Caco-2 (cell line): ENCODE results near the gene NFKBIZ. TPM values are rescaled to one million over a fixed set of nuclear protein-coding genes. Genes with fewer than 3 reads are reported as not detected.

Experiments used
- BruUV-seq: library from RNA; stranded (reverse); fragments of 400-500 nt; replicated peaks from 2 replicates; lab custom pipeline; 2021; lab: Mats Ljungman, UMichigan
- CTCF ChIA-PET: fragments of 300-600 bp; sonication (Branson Sonifier 250); formaldehyde crosslinking; loops from one replicate; lab custom pipeline; 2022; ENCODE audit warnings: antibody characterized with exemption; lab: Charles Lee
- POLR2A ChIA-PET: fragments of 300-600 bp; sonication (Branson Sonifier 250); formaldehyde crosslinking; loops from one replicate; lab custom pipeline; 2022; ENCODE audit warnings: antibody characterized with exemption; lab: Charles Lee
- DNase-seq, 2 experiments: peaks; one replicate each; pipeline versions ENCODE4 v3.0.0 to v3.0.0-alpha.2; 2020 to 2022
- H3K27me3 ChIP-seq: replicated peaks from 2 replicates; pipeline ENCODE4 v1.6.0; 2011; ENCODE audit warnings: low read length; ENCODE audit not compliant: control insufficient read depth, insufficient read depth
- H3K36me3 ChIP-seq: 2 replicates; pipeline ENCODE4 v1.5.1; 2011; ENCODE audit warnings: low read length; ENCODE audit not compliant: control insufficient read depth, insufficient read depth
- H3K4me1 ChIP-seq: fragments of 250-450 bp; sonication (Bioruptor Pico); 2 replicates; pipeline ENCODE4 v1.5.1; 2020; ENCODE audit warnings: mild to moderate bottlenecking
- H3K4me3 ChIP-seq: 2 replicates; pipeline ENCODE4 v1.5.1; 2011; ENCODE audit warnings: low read depth, mild to moderate bottlenecking, control low read depth, low read length
- H3K9me3 ChIP-seq: fragments of 250-450 bp; sonication (Bioruptor Pico); 2 replicates; pipeline ENCODE4 v1.5.1; 2020; ENCODE audit warnings: mild to moderate bottlenecking, moderate library complexity
- H3K27ac Mint-ChIP-seq: one replicate; pipeline ENCODE4 v1.8.0; 2022; ENCODE audit warnings: mixed read lengths; ENCODE audit not compliant: unreplicated experiment
- H3K27me3 Mint-ChIP-seq: one replicate; pipeline ENCODE4 v1.8.0; 2022; ENCODE audit warnings: mixed read lengths; ENCODE audit not compliant: insufficient read depth, unreplicated experiment
- H3K36me3 Mint-ChIP-seq: one replicate; pipeline ENCODE4 v1.8.0; 2022; ENCODE audit warnings: mild to moderate bottlenecking, mixed read lengths; ENCODE audit not compliant: insufficient read depth, unreplicated experiment
- H3K4me1 Mint-ChIP-seq: one replicate; pipeline ENCODE4 v1.8.0; 2022; ENCODE audit warnings: low read depth, mixed read lengths; ENCODE audit not compliant: unreplicated experiment
- H3K4me3 Mint-ChIP-seq: one replicate; pipeline ENCODE4 v1.8.0; 2022; ENCODE audit warnings: mild to moderate bottlenecking, moderate library complexity, mixed read lengths; ENCODE audit not compliant: unreplicated experiment
- H3K9me3 Mint-ChIP-seq: one replicate; pipeline ENCODE4 v1.8.0; 2022; ENCODE audit warnings: mixed read lengths; ENCODE audit not compliant: unreplicated experiment
- CTCF ChIP-seq, 2 experiments: fragments of 200-600 bp in 1 of 2; IDR thresholded peaks; 1 replicate in 1 of 2; 2 replicates in 1 of 2; pipeline versions ENCODE4 v1.5.1 to v1.8.0; 2011 to 2022; ENCODE audit warnings: antibody characterized with exemption in 1 of 2, control low read depth in 1 of 2, inconsistent platforms in 1 of 2, low read depth in 1 of 2, low read length in 1 of 2, mild to moderate bottlenecking in 1 of 2, moderate library complexity in 1 of 2; ENCODE audit not compliant: insufficient read depth in 1 of 2, severe bottlenecking in 1 of 2, unreplicated experiment in 1 of 2
- intact Hi-C: fragments of 100-400 bp; cut with micrococcal nuclease; formaldehyde crosslinking; loops from one replicate; pipeline ENCODE4 v1.10.0; 2022; ENCODE audit not compliant: unreplicated experiment
- total RNA-seq: library from RNA; stranded (reverse); gene quantifications from 2 replicates; pipeline ENCODE4 v1.2.3, GENCODE V29; 2022

NFKBIZ gene
- total RNA-seq, 1 experiment from 2014 or later, result 20.2 TPM

- intact Hi-C loops, result no loop called here
Measured at GRCh38 chr3:101897013-101897412, 47.7 kb downstream of the NFKBIZ start.

GRCh38 chr3:101898039-101898438, 48.7 kb downstream of the NFKBIZ start:
- Histone ChIP-seq H3K27me3 (no peaks in the 10 kb centered on the region), H3K4me1 (no peaks in the 10 kb centered on the region), H3K4me3 (no peak overlapping the region), H3K9me3 (no peaks in the 10 kb centered on the region), H3K36me3 (no peaks in the 10 kb centered on the region)
- ChIA-PET CTCF (no interaction called here), POLR2A (no interaction called here)
- BruUV-seq, result no TSS peak
- no peaks in the 10 kb centered on the region for H3K9me3 Mint-ChIP-seq
- no peak overlapping the region for H3K27ac Mint-ChIP-seq
- no peaks in the 10 kb centered on the region for H3K4me1 Mint-ChIP-seq
- DNase-seq, result no peak
- no peaks in the 10 kb centered on the region for H3K27me3 Mint-ChIP-seq
- intact Hi-C loops, result no loop called here
- H3K4me3 Mint-ChIP-seq, result no peak overlapping the region
- no peaks in the 10 kb centered on the region for H3K36me3 Mint-ChIP-seq
- no peak for TF ChIP-seq CTCF (IDR thresholded peaks at IDR 0.05; ENCODE audit: insufficient read depth in 1 of 2, low read depth in 1 of 2, low read length in 1 of 2, severe bottlenecking in 1 of 2, unreplicated experiment in 1 of 2)

More at GRCh38 chr3:101897013-101897412, 47.7 kb downstream of the NFKBIZ start:
- no peaks in the 10 kb centered on the region for H3K9me3 Mint-ChIP-seq
- BruUV-seq, result no TSS peak
- ChIA-PET CTCF (no interaction called here), POLR2A (no interaction called here)
- no peaks in the 10 kb centered on the region for H3K27me3 ChIP-seq
- H3K36me3 Mint-ChIP-seq, result no peaks in the 10 kb centered on the region
- H3K27ac Mint-ChIP-seq, result no peak overlapping the region
- no peaks in the 10 kb centered on the region for H3K4me1 Mint-ChIP-seq
- no peak overlapping the region for H3K4me3 Mint-ChIP-seq
- H3K4me1 ChIP-seq, result no peaks in the 10 kb centered on the region
- no peak for DNase-seq
- H3K9me3 ChIP-seq, result no peaks in the 10 kb centered on the region
- TF ChIP-seq CTCF (IDR thresholded peaks at IDR 0.05; ENCODE audit: insufficient read depth in 1 of 2, low read depth in 1 of 2, low read length in 1 of 2, severe bottlenecking in 1 of 2, unreplicated experiment in 1 of 2), result no peak
- H3K4me3 ChIP-seq, result no peak overlapping the region
- H3K27me3 Mint-ChIP-seq, result no peaks in the 10 kb centered on the region
- no peaks in the 10 kb centered on the region for H3K36me3 ChIP-seq

GRCh38 chr3:101898752-101899169, 49.4 kb downstream of the NFKBIZ start:
- no peaks in the 10 kb centered on the region for H3K27me3 Mint-ChIP-seq
- no peaks in the 10 kb centered on the region for H3K36me3 Mint-ChIP-seq
- no peak overlapping the region for H3K27ac Mint-ChIP-seq
- Histone ChIP-seq H3K4me1 (no peaks in the 10 kb centered on the region), H3K9me3 (no peaks in the 10 kb centered on the region), H3K27me3 (no peaks in the 10 kb centered on the region), H3K36me3 (no peaks in the 10 kb centered on the region), H3K4me3 (no peak overlapping the region)
- no peaks in the 10 kb centered on the region for H3K4me1 Mint-ChIP-seq
- POLR2A ChIA-PET, result no interaction called here
- intact Hi-C loops, result no loop called here
- CTCF ChIA-PET, result no interaction called here
- no peaks in the 10 kb centered on the region for H3K9me3 Mint-ChIP-seq
- no peak overlapping the region for H3K4me3 Mint-ChIP-seq
- TF ChIP-seq CTCF (IDR thresholded peaks at IDR 0.05; ENCODE audit: insufficient read depth in 1 of 2, low read depth in 1 of 2, low read length in 1 of 2, severe bottlenecking in 1 of 2, unreplicated experiment in 1 of 2), result no peak
- no TSS peak for BruUV-seq
- no peak for DNase-seq
